Measurements from ENCODE around the gene PIK3AP1. TPM values are rescaled to one million over a fixed set of nuclear protein-coding genes. Genes with fewer than 3 reads are reported as not detected.

Gene PIK3AP1
- total RNA-seq, 1 donor from 2014 or later: 1.3 TPM

GRCh38 chr10:96625173-96625572 is 95.1 kb downstream of the PIK3AP1 start:
- no peaks in the 10 kb centered on the region for H3K36me3 Mint-ChIP-seq (ENCODE audit: low read depth)
- TF ChIP-seq CTCF (conservative IDR thresholded peaks at IDR 0.05): no peak
- H3K27me3 Mint-ChIP-seq (ENCODE audit: low read depth): no peaks in the 10 kb centered on the region
- H3K27ac Mint-ChIP-seq (ENCODE audit: unreplicated experiment): no peak overlapping the region
- DNase-seq (ENCODE audit: low read depth, low spot score): no peak
- H3K4me3 Mint-ChIP-seq: no peak overlapping the region
- H3K9me3 Mint-ChIP-seq: no peaks in the 10 kb centered on the region
- peaks cover 5% of the 10 kb centered on the region for H3K4me1 Mint-ChIP-seq

- Mint-ChIP-seq H3K4me3 (no peak overlapping the region), H3K4me1 (peaks cover 11% of the 10 kb centered on the region), H3K27ac (ENCODE audit: unreplicated experiment) (no peak overlapping the region)
These were observed 98.1 kb downstream of the PIK3AP1 start for GRCh38 chr10:96622013-96622787.

GRCh38 chr10:96619796-96620773 is 100.2 kb downstream of the PIK3AP1 start:
- H3K9me3 Mint-ChIP-seq: no peaks in the 10 kb centered on the region
- H3K36me3 Mint-ChIP-seq (ENCODE audit: low read depth): no peaks in the 10 kb centered on the region
- no peak for DNase-seq (ENCODE audit: low read depth, low spot score)
- H3K27ac Mint-ChIP-seq (ENCODE audit: unreplicated experiment): no peak overlapping the region
- no peak for TF ChIP-seq CTCF (conservative IDR thresholded peaks at IDR 0.05)
- no peak overlapping the region for H3K4me3 Mint-ChIP-seq
- H3K4me1 Mint-ChIP-seq: peaks cover 12% of the 10 kb centered on the region
- H3K27me3 Mint-ChIP-seq (ENCODE audit: low read depth): no peaks in the 10 kb centered on the region

More at GRCh38 chr10:96622013-96622787, 98.1 kb downstream of the PIK3AP1 start:
- H3K36me3 Mint-ChIP-seq (ENCODE audit: low read depth): no peaks in the 10 kb centered on the region
- no peak for DNase-seq (ENCODE audit: low read depth, low spot score)
- H3K9me3 Mint-ChIP-seq: no peaks in the 10 kb centered on the region
- no peak for TF ChIP-seq CTCF (conservative IDR thresholded peaks at IDR 0.05)
- no peaks in the 10 kb centered on the region for H3K27me3 Mint-ChIP-seq (ENCODE audit: low read depth)

- no peak overlapping the region for H3K27ac Mint-ChIP-seq (ENCODE audit: unreplicated experiment)
- H3K36me3 Mint-ChIP-seq (ENCODE audit: low read depth): no peaks in the 10 kb centered on the region
- no peak for DNase-seq (ENCODE audit: low read depth, low spot score)
- no peaks in the 10 kb centered on the region for H3K9me3 Mint-ChIP-seq
- no peaks in the 10 kb centered on the region for H3K27me3 Mint-ChIP-seq (ENCODE audit: low read depth)
- no peak for TF ChIP-seq CTCF (conservative IDR thresholded peaks at IDR 0.05)
- no peak overlapping the region for H3K4me3 Mint-ChIP-seq
- peaks cover 12% of the 10 kb centered on the region for H3K4me1 Mint-ChIP-seq
These were observed 101.2 kb downstream of the PIK3AP1 start for GRCh38 chr10:96619120-96619519.

GRCh38 chr10:96618653-96619052 is 101.7 kb downstream of the PIK3AP1 start:
- Mint-ChIP-seq H3K4me1 (peaks cover 12% of the 10 kb centered on the region), H3K9me3 (no peaks in the 10 kb centered on the region), H3K27me3 (ENCODE audit: low read depth) (no peaks in the 10 kb centered on the region), H3K4me3 (no peak overlapping the region), H3K27ac (ENCODE audit: unreplicated experiment) (no peak overlapping the region), H3K36me3 (ENCODE audit: low read depth) (no peaks in the 10 kb centered on the region)
- no peak for DNase-seq (ENCODE audit: low read depth, low spot score)
- no peak for TF ChIP-seq CTCF (conservative IDR thresholded peaks at IDR 0.05)
